Activated CD4-positive, alpha-beta T cell treated with anti-CD3 and anti-CD28 coated beads, Interleukin-2, amount 10 ng/mL, durations not matched to agents 7 days and 5 days (primary cell): Measurements from ENCODE around the gene CLDN10. TPM values are rescaled to one million over a fixed set of nuclear protein-coding genes. Genes with fewer than 3 reads are reported as not detected.
"Not testable (repeated sequence)": the region's sequence is repeated elsewhere in the genome, so short reads cannot be mapped to it uniquely, and the experiment has no call there.

ENCODE experiments used
- CTCF ChIA-PET: fragments of 350-600 bp; sonication (Branson Sonifier 250); formaldehyde crosslinking; loops from one replicate; lab custom pipeline; 2021; ENCODE audit warnings: antibody characterized with exemption; lab: Charles Lee
- POLR2A ChIA-PET: fragments of 350-600 bp; sonication (Branson Sonifier 250); formaldehyde crosslinking; loops from one replicate; lab custom pipeline; 2021; ENCODE audit warnings: antibody characterized with exemption; lab: Charles Lee
- DNase-seq: peaks from one replicate; pipeline ENCODE4 v3.0.0-alpha.2; 2020
- H3K27ac Mint-ChIP-seq: one replicate; pipeline ENCODE4 v1.8.0; 2021; ENCODE audit warnings: mild to moderate bottlenecking, moderate library complexity, mixed read lengths
- H3K27me3 Mint-ChIP-seq: one replicate; pipeline ENCODE4 v1.8.0; 2021; ENCODE audit warnings: mixed read lengths
- H3K36me3 Mint-ChIP-seq: one replicate; pipeline ENCODE4 v1.8.0; 2021; ENCODE audit warnings: low read depth, mixed read lengths
- H3K4me1 Mint-ChIP-seq: one replicate; pipeline ENCODE4 v1.8.0; 2021; ENCODE audit warnings: mixed read lengths
- H3K4me3 Mint-ChIP-seq: one replicate; pipeline ENCODE4 v1.8.0; 2021; ENCODE audit warnings: mild to moderate bottlenecking, moderate library complexity, mixed read lengths
- H3K9me3 Mint-ChIP-seq: one replicate; pipeline ENCODE4 v1.8.0; 2021; ENCODE audit warnings: mixed read lengths
- total RNA-seq, 2 experiments: library from RNA; stranded (reverse); gene quantifications; one replicate each; pipeline ENCODE4 v1.2.3, GENCODE V29; 2021

CLDN10 gene
- not detected for total RNA-seq

GRCh38 chr13:95552539-95553441 is at the start of gene CLDN10:
CLDN10 (plus strand) TSS chr13:95552720; CDS start chr13:95552754, 34 bp downstream.
- CTCF ChIA-PET: no interaction called here
- Mint-ChIP-seq H3K27me3 (peaks cover 58% of the 10 kb centered on the region), H3K9me3 (no peaks in the 10 kb centered on the region), H3K4me3 (no peak within 1 kb of the TSS), H3K27ac (no peak within 1 kb of the TSS), H3K36me3 (no peaks in the 10 kb centered on the region), H3K4me1 (peaks cover 8% of the 10 kb centered on the region)
- DNase-seq: no peak
- POLR2A ChIA-PET: no interaction called here

- no peak overlapping the region for H3K4me3 Mint-ChIP-seq
- H3K27ac Mint-ChIP-seq: no peak overlapping the region
- H3K36me3 Mint-ChIP-seq: no peaks in the 10 kb centered on the region
- ChIA-PET POLR2A (no interaction called here), CTCF (no interaction called here)
- H3K9me3 Mint-ChIP-seq: no peaks in the 10 kb centered on the region
- DNase-seq: no peak
- H3K27me3 Mint-ChIP-seq: no peaks in the 10 kb centered on the region
- no peaks in the 10 kb centered on the region for H3K4me1 Mint-ChIP-seq
Observed at GRCh38 chr13:95503662-95504061, 48.9 kb upstream of the CLDN10 start.

GRCh38 chr13:95505265-95505664 is 47.3 kb upstream of the CLDN10 start:
- Mint-ChIP-seq H3K4me3 (no peak overlapping the region), H3K27ac (no peak overlapping the region), H3K4me1 (no peaks in the 10 kb centered on the region), H3K9me3 (no peaks in the 10 kb centered on the region), H3K27me3 (no peaks in the 10 kb centered on the region), H3K36me3 (no peaks in the 10 kb centered on the region)
- ChIA-PET CTCF (no interaction called here), POLR2A (no interaction called here)
- DNase-seq: no peak

- Mint-ChIP-seq H3K9me3 (no peaks in the 10 kb centered on the region), H3K27ac (no peak overlapping the region), H3K36me3 (no peaks in the 10 kb centered on the region), H3K4me3 (no peak overlapping the region), H3K4me1 (no peaks in the 10 kb centered on the region), H3K27me3 (no peaks in the 10 kb centered on the region)
- no peak for DNase-seq
- CTCF ChIA-PET: no interaction called here
- POLR2A ChIA-PET: no interaction called here
Observed at GRCh38 chr13:95505986-95506385, 46.5 kb upstream of the CLDN10 start.

GRCh38 chr13:95507991-95508390 is 44.5 kb upstream of the CLDN10 start:
- Mint-ChIP-seq H3K4me1 (no peaks in the 10 kb centered on the region), H3K27me3 (no peaks in the 10 kb centered on the region), H3K36me3 (no peaks in the 10 kb centered on the region), H3K9me3 (no peaks in the 10 kb centered on the region), H3K4me3 (no peak overlapping the region), H3K27ac (no peak overlapping the region)
- ChIA-PET CTCF (no interaction called here), POLR2A (no interaction called here)
- DNase-seq: no peak

GRCh38 chr13:95508996-95509395 is 43.5 kb upstream of the CLDN10 start:
- no peak for DNase-seq
- Mint-ChIP-seq H3K27me3 (no peaks in the 10 kb centered on the region), H3K4me3 (no peak overlapping the region), H3K4me1 (no peaks in the 10 kb centered on the region), H3K9me3 (no peaks in the 10 kb centered on the region), H3K36me3 (no peaks in the 10 kb centered on the region), H3K27ac (no peak overlapping the region)
- ChIA-PET CTCF (no interaction called here), POLR2A (no interaction called here)

GRCh38 chr13:95509521-95510310 is 42.8 kb upstream of the CLDN10 start:
- H3K9me3 Mint-ChIP-seq: no peaks in the 10 kb centered on the region
- POLR2A ChIA-PET: interaction anchor here (0.5 kb wide), 1 partner anchor 803 kb away, joined by 7 read pairs; no protein-coding TSS in a partner anchor
- H3K36me3 Mint-ChIP-seq: no peaks in the 10 kb centered on the region
- H3K27me3 Mint-ChIP-seq: no peaks in the 10 kb centered on the region
- H3K4me1 Mint-ChIP-seq: no peaks in the 10 kb centered on the region
- CTCF ChIA-PET: no interaction called here
- H3K27ac Mint-ChIP-seq: no peak overlapping the region
- DNase-seq: no peak
- H3K4me3 Mint-ChIP-seq: no peak overlapping the region

- ChIA-PET POLR2A (no interaction called here), CTCF (no interaction called here)
- H3K4me1 Mint-ChIP-seq: no peaks in the 10 kb centered on the region
Observed at GRCh38 chr13:95510950-95511349, 41.6 kb upstream of the CLDN10 start.

GRCh38 chr13:95512424-95512823 is 40.1 kb upstream of the CLDN10 start:
- Mint-ChIP-seq H3K4me3 (no peak overlapping the region), H3K4me1 (no peaks in the 10 kb centered on the region), H3K27ac (no peak overlapping the region), H3K9me3 (no peaks in the 10 kb centered on the region), H3K36me3 (no peaks in the 10 kb centered on the region), H3K27me3 (no peaks in the 10 kb centered on the region)
- ChIA-PET CTCF (no interaction called here), POLR2A (no interaction called here)
- no peak for DNase-seq

More at GRCh38 chr13:95510950-95511349, 41.6 kb upstream of the CLDN10 start:
- no peaks in the 10 kb centered on the region for H3K9me3 Mint-ChIP-seq
- no peaks in the 10 kb centered on the region for H3K27me3 Mint-ChIP-seq
- no peak overlapping the region for H3K4me3 Mint-ChIP-seq
- H3K36me3 Mint-ChIP-seq: no peaks in the 10 kb centered on the region
- DNase-seq: no peak
- H3K27ac Mint-ChIP-seq: no peak overlapping the region

GRCh38 chr13:95512957-95513356 is 39.6 kb upstream of the CLDN10 start:
- POLR2A ChIA-PET: no interaction called here
- H3K36me3 Mint-ChIP-seq: no peaks in the 10 kb centered on the region
- CTCF ChIA-PET: no interaction called here

GRCh38 chr13:95515606-95516005 is 36.9 kb upstream of the CLDN10 start:
- POLR2A ChIA-PET, DNase-seq, H3K9me3 Mint-ChIP-seq, H3K36me3 Mint-ChIP-seq, H3K4me3 Mint-ChIP-seq, H3K27me3 Mint-ChIP-seq, H3K27ac Mint-ChIP-seq, CTCF ChIA-PET, H3K4me1 Mint-ChIP-seq: not testable (repeated sequence)

More at GRCh38 chr13:95512957-95513356, 39.6 kb upstream of the CLDN10 start:
- Mint-ChIP-seq H3K4me1 (no peaks in the 10 kb centered on the region), H3K9me3 (no peaks in the 10 kb centered on the region), H3K4me3 (no peak overlapping the region), H3K27me3 (no peaks in the 10 kb centered on the region), H3K27ac (no peak overlapping the region)
- no peak for DNase-seq

- H3K4me3 Mint-ChIP-seq: no peak overlapping the region
- no peaks in the 10 kb centered on the region for H3K9me3 Mint-ChIP-seq
- H3K36me3 Mint-ChIP-seq: no peaks in the 10 kb centered on the region
- H3K27me3 Mint-ChIP-seq: no peaks in the 10 kb centered on the region
- no peak overlapping the region for H3K27ac Mint-ChIP-seq
- ChIA-PET CTCF (no interaction called here), POLR2A (no interaction called here)
- H3K4me1 Mint-ChIP-seq: no peaks in the 10 kb centered on the region
- no peak for DNase-seq
Observed at GRCh38 chr13:95516021-95516420, 36.5 kb upstream of the CLDN10 start.

GRCh38 chr13:95516492-95516891 is 36.0 kb upstream of the CLDN10 start:
- no peaks in the 10 kb centered on the region for H3K27me3 Mint-ChIP-seq
- no peaks in the 10 kb centered on the region for H3K4me1 Mint-ChIP-seq
- ChIA-PET CTCF (no interaction called here), POLR2A (no interaction called here)
- DNase-seq: no peak
- no peak overlapping the region for H3K4me3 Mint-ChIP-seq
- no peaks in the 10 kb centered on the region for H3K9me3 Mint-ChIP-seq
- no peak overlapping the region for H3K27ac Mint-ChIP-seq
- no peaks in the 10 kb centered on the region for H3K36me3 Mint-ChIP-seq
